T-helper 9 cell (primary cell): ENCODE measurements around the gene GTF3A.
"Not testable (repeated sequence)": the region's sequence is repeated elsewhere in the genome, so short reads cannot be mapped to it uniquely, and the experiment has no call there.

ENCODE experiments used
- DNase-seq: peaks from one replicate; pipeline ENCODE4 v3.0.0-alpha.2; 2020
- total RNA-seq, 2 donors: gene quantifications; one replicate each; lab custom pipeline; 2026; lab: John Stamatoyannopoulos, UW

The GTF3A gene
- 199 to 334 reads per million in 2 donors for total RNA-seq

- DNase-seq: peak; percentile 82
These were observed at the start of gene GTF3A for GRCh38 chr13:27424246-27425157. TSS of gene GTF3A (plus strand) at chr13:27424619.

- DNase-seq: peak; percentile 33
These were observed 49.8 kb upstream of the GTF3A start for GRCh38 chr13:27374650-27375049.

GRCh38 chr13:27375686-27376326 is 48.6 kb upstream of the GTF3A start:
- DNase-seq: peak; percentile 53

- no peak for DNase-seq
These were observed 45.3 kb upstream of the GTF3A start for GRCh38 chr13:27379126-27379525.

- DNase-seq: peak; percentile 38
These were observed 44.5 kb upstream of the GTF3A start for GRCh38 chr13:27379694-27380641.

- no peak for DNase-seq
These were observed 42.8 kb upstream of the GTF3A start for GRCh38 chr13:27381601-27382000.

GRCh38 chr13:27383104-27383921 is 41.1 kb upstream of the GTF3A start:
- DNase-seq: no peak

- no peak for DNase-seq
These were observed 40.1 kb upstream of the GTF3A start for GRCh38 chr13:27384285-27384684.

- no peak for DNase-seq
These were observed 36.2 kb upstream of the GTF3A start for GRCh38 chr13:27388241-27388640.

GRCh38 chr13:27389891-27390290 is 34.5 kb upstream of the GTF3A start:
- DNase-seq: no peak

- no peak for DNase-seq
These were observed 32.9 kb upstream of the GTF3A start for GRCh38 chr13:27391471-27391870.

- no peak for DNase-seq
These were observed 31.3 kb upstream of the GTF3A start for GRCh38 chr13:27393101-27393500.

- DNase-seq: no peak
These were observed 29.4 kb upstream of the GTF3A start for GRCh38 chr13:27395007-27395510.

- no peak for DNase-seq
These were observed 28.1 kb upstream of the GTF3A start for GRCh38 chr13:27396252-27396846.

GRCh38 chr13:27398360-27398759 is 26.1 kb upstream of the GTF3A start:
- no peak for DNase-seq

- DNase-seq: not testable (repeated sequence)
These were observed 24.0 kb upstream of the GTF3A start for GRCh38 chr13:27400405-27400804.

GRCh38 chr13:27401210-27401609 is 23.2 kb upstream of the GTF3A start:
- DNase-seq: no peak

GRCh38 chr13:27403203-27403678 is 21.2 kb upstream of the GTF3A start:
- no peak for DNase-seq

GRCh38 chr13:27403727-27404385 is 20.6 kb upstream of the GTF3A start:
- DNase-seq: no peak

GRCh38 chr13:27404680-27405079 is 19.7 kb upstream of the GTF3A start:
- no peak for DNase-seq
